A673 (cell line): ENCODE results near the gene BICD2. TPM values are rescaled to one million over a fixed set of nuclear protein-coding genes. Genes with fewer than 3 reads are reported as not detected.

Experiments
- BruUV-seq: library from RNA; stranded (reverse); fragments of 400-500 nt; replicated peaks from 2 replicates; lab custom pipeline; 2021; lab: Mats Ljungman, UMichigan
- CTCF ChIA-PET: fragments of 300-600 bp; sonication (Branson Sonifier 250); formaldehyde crosslinking; loops from one replicate; lab custom pipeline; 2022; ENCODE audit warnings: antibody characterized with exemption; lab: Charles Lee
- POLR2A ChIA-PET: fragments of 300-600 bp; sonication (Branson Sonifier 250); formaldehyde crosslinking; loops from one replicate; lab custom pipeline; 2022; ENCODE audit warnings: antibody characterized with exemption; ENCODE audit not compliant: low non-redundant PET; lab: Charles Lee
- DNase-seq: peaks from one replicate; pipeline ENCODE4 v3.0.0-alpha.2; 2015; ENCODE audit warnings: low spot score
- H3K27ac ChIP-seq: fragments of 200-600 bp; sonication (generic); 2 replicates; pipeline ENCODE4 v1.5.1; 2016; ENCODE audit warnings: mixed run types, low read depth, mild to moderate bottlenecking, mixed read lengths, antibody characterized with exemption, low read length; ENCODE audit not compliant: poor library complexity, severe bottlenecking
- H3K27me3 ChIP-seq: fragments of 200-600 bp; sonication (generic); replicated peaks from 2 replicates; pipeline ENCODE4 v1.6.1; 2017; ENCODE audit warnings: mixed run types, low read depth, mild to moderate bottlenecking, mixed read lengths, antibody characterized with exemption, low read length; ENCODE audit not compliant: insufficient read depth, poor library complexity
- H3K36me3 ChIP-seq: fragments of 200-600 bp; sonication (generic); 2 replicates; pipeline ENCODE4 v1.6.1; 2016; ENCODE audit warnings: mixed run types, mild to moderate bottlenecking, mixed read lengths, antibody characterized with exemption, low read length; ENCODE audit not compliant: insufficient read depth, poor library complexity, severe bottlenecking
- H3K4me1 ChIP-seq: fragments of 200-600 bp; sonication (generic); 2 replicates; pipeline ENCODE4 v1.6.1; 2017; ENCODE audit warnings: mixed run types, mild to moderate bottlenecking, mixed read lengths, antibody characterized with exemption, low read length; ENCODE audit not compliant: insufficient read depth, poor library complexity, severe bottlenecking
- H3K4me3 ChIP-seq: fragments of 200-600 bp; sonication (generic); 2 replicates; pipeline ENCODE4 v1.5.1; 2016; ENCODE audit warnings: low read depth, mixed run types, mild to moderate bottlenecking, mixed read lengths, low read length; ENCODE audit not compliant: poor library complexity, severe bottlenecking
- H3K9me3 ChIP-seq: fragments of 200-600 bp; sonication (generic); 2 replicates; pipeline ENCODE4 v1.6.1; 2016; ENCODE audit warnings: mixed run types, low read depth, mild to moderate bottlenecking, mixed read lengths, antibody characterized with exemption, low read length; ENCODE audit not compliant: poor library complexity, severe bottlenecking
- CTCF ChIP-seq: fragments of 300-800, 200-600 bp; sonication (generic); conservative IDR thresholded peaks from 2 replicates; pipeline ENCODE4 v1.5.1; 2017; ENCODE audit warnings: low read depth, mild to moderate bottlenecking, antibody characterized with exemption, low read length, moderate library complexity, mixed read lengths
- EZH2 ChIP-seq: fragments of 200-600 bp; sonication (generic); IDR thresholded peaks from 2 replicates; pipeline ENCODE4 v1.6.1; 2017; ENCODE audit warnings: borderline replicate concordance, low read depth, mild to moderate bottlenecking, mixed read lengths, antibody characterized with exemption, low read length; ENCODE audit not compliant: poor library complexity, severe bottlenecking
- intact Hi-C: fragments of 100-400 bp; cut with micrococcal nuclease; formaldehyde crosslinking; loops from one replicate; pipeline ENCODE4 v1.10.0; 2022; ENCODE audit not compliant: unreplicated experiment
- total RNA-seq: library from RNA; stranded (reverse); gene quantifications from 2 replicates; pipeline ENCODE4 v1.2.3, GENCODE V29; 2021

The BICD2 gene
- total RNA-seq, 1 experiment from 2014 or later = 47.8 TPM

DNA sequence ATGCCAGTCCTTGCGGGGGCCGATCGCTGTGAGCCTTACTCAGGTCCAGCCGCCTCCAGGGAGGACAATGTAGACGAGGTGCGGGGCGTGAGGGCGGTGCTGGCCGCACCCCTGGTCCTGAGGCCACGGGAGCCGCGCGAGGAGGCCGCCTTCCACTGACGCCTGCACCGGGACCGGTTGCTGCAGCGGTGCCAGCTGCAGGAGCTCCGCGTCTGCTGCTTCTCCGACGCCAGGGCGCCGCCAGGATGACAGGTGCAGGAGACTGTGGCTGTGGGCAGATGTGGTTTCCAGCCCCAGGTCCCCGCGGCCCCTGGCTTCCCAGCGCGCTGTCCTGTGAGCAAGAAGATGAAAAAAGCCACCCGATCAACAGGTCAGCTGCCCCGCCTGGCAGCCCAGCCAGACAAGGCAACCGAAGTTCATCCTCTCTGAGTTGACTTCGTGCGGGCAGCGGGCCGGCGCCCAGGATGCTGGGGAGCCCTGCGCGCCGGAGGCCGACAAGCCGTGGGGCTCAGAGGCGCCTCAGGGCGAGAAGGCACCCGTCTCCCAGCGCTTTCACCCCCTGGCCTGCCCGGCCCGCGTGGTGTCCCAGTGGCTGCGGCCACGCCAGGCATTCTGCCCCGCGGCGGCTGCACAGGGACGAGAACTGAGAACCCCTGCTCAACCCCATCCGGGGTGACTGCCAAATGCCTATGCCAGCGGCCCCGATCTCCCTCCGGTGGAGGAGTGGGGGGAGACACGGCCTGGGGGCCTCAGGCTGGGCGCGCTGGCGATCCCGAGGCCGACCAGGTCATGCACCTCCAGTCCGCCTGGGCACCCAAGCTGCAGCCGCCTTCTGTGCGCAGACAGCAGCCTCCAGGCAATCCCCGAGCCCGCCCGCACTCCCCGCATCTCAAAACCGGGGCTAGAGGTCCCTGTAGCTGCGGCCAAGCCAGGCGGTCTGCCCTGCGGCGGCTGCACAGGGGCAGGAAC lies 43.4 kb upstream of the BICD2 start:
- H3K36me3 ChIP-seq = no peaks in the 10 kb centered on the region
- no peak for DNase-seq
- no peaks in the 10 kb centered on the region for H3K9me3 ChIP-seq
- no peak overlapping the region for H3K27ac ChIP-seq
- ChIA-PET POLR2A (no interaction called here), CTCF (no interaction called here)
- intact Hi-C loops = no loop called here
- BruUV-seq = no TSS peak
- no peak overlapping the region for H3K4me3 ChIP-seq
- peaks cover 10% of the 10 kb centered on the region for H3K4me1 ChIP-seq
- TF ChIP-seq CTCF (no peak), EZH2 (peak; percentile 24)
- peaks cover 89% of the 10 kb centered on the region for H3K27me3 ChIP-seq

GRCh38 chr9:92807031-92807756 lies 42.6 kb upstream of the BICD2 start:
- POLR2A ChIA-PET = no interaction called here
- Histone ChIP-seq H3K27me3 (peaks cover 87% of the 10 kb centered on the region), H3K36me3 (no peaks in the 10 kb centered on the region), H3K9me3 (no peaks in the 10 kb centered on the region), H3K27ac (no peak overlapping the region), H3K4me1 (peaks cover 10% of the 10 kb centered on the region), H3K4me3 (no peak overlapping the region)
- no peak for DNase-seq
- peak; percentile 77 for TF ChIP-seq EZH2
- no peak for TF ChIP-seq CTCF
- intact Hi-C loops = no loop called here
- CTCF ChIA-PET = no interaction called here
- no TSS peak for BruUV-seq

DNA sequence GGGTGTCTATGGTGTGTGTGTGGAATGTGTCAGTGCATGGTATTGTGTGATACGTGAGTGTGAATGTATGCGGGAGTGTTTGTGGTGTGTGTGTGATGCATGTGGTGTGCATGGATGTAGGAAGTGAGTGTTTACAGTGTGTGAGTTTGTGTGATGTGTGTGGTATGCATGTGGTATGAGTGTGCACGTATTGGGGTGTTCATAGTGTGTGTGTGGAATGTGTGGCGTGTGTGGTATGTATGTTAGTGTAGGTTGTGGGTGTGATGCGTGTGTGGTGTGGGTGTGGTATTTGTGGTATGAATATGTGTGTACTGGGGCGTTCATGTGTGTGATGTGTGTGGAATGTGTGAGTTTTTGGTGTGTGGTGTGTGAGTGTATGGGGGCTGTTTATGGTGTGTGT lies 40.1 kb upstream of the BICD2 start:
- ChIA-PET POLR2A (no interaction called here), CTCF (no interaction called here)
- no peak overlapping the region for H3K27ac ChIP-seq
- H3K9me3 ChIP-seq = no peaks in the 10 kb centered on the region
- no peak overlapping the region for H3K4me3 ChIP-seq
- H3K27me3 ChIP-seq = peaks cover 72% of the 10 kb centered on the region
- intact Hi-C loops = no loop called here
- no peaks in the 10 kb centered on the region for H3K36me3 ChIP-seq
- no peak for TF ChIP-seq CTCF
- TF ChIP-seq EZH2 = no peak
- peaks cover 10% of the 10 kb centered on the region for H3K4me1 ChIP-seq
- BruUV-seq = no TSS peak
- no peak for DNase-seq
